Measurements from ENCODE around the gene AGBL5. TPM values are rescaled to one million over a fixed set of nuclear protein-coding genes. Genes with fewer than 3 reads are reported as not detected.

Gene AGBL5
- total and polyA plus RNA-seq, 2 of the 13 experiments (the other 11 are each of a cell fraction or from before 2014, with no cell fraction given) = 55.9 to 73.3 TPM

- ATAC-seq (no peak), FAIRE-seq (no peak), DNase-seq (ENCODE audit: low spot score) (no peak)
- ChIA-PET POLR2A (no interaction called here), CTCF (ENCODE audit: low intra/inter-chr PET ratio, low total read pairs) (no interaction called here)
- peaks cover 33% of the 10 kb centered on the region for H3K4me1 ChIP-seq (ENCODE audit: insufficient read depth, low read length)
- WGBS (ENCODE audit: low lambda C conversion rate) = 95% methylated on average over 11 of the region's 13 CpGs
- in situ Hi-C loops (cut with HindIII; ENCODE audit: extremely low pct_ligation_motif_present, low pct_unique_long_range_greater_than_20kb) (no loop called here), intact Hi-C loops (cut with micrococcal nuclease; ENCODE audit: unreplicated experiment) (no loop called here)
- no peaks in the 10 kb centered on the region for H3K27me3 ChIP-seq (ENCODE audit: control insufficient read depth in 1 of 2, insufficient read depth in 2 of 2, low read length in 2 of 2)
- peaks cover 3 to 20% of the 10 kb centered on the region in 2 experiments; a peak in 4 of 5 replicates for H3K36me3 ChIP-seq (replicated peaks in 1 of 2; ENCODE audit: control insufficient read depth in 1 of 2, insufficient read depth in 2 of 2, low read length in 2 of 2)
- no peaks in the 10 kb centered on the region for H4K20me1 ChIP-seq (ENCODE audit: insufficient read depth, low read length)
- H3K9ac ChIP-seq (ENCODE audit: insufficient read depth, low read depth, low read length) = no peak overlapping the region
- H3K27ac ChIP-seq (ENCODE audit: extremely low read length, insufficient read depth, low read length) = no peak overlapping the region
- H3K79me2 ChIP-seq (ENCODE audit: insufficient read depth, low read length) = peaks cover under 1% of the 10 kb centered on the region
- no peak overlapping the region for H2AFZ ChIP-seq (ENCODE audit: low read length)
- no peak overlapping the region for H3K4me2 ChIP-seq (ENCODE audit: low read depth, low read length)
- TF ChIP-seq NFIB (CRISPR knock-in tag; IDR thresholded peaks at IDR 0.05; ENCODE audit: borderline replicate concordance) (peak; percentile 23; the same call in 1 of the 2 replicates), HMGXB3 (CRISPR knock-in tag; IDR thresholded peaks at IDR 0.05; ENCODE audit: borderline replicate concordance) (no peak), KLF11 (CRISPR knock-in tag; IDR thresholded peaks at IDR 0.05) (no peak)
- no TSS peak for BruUV-seq (replicated peaks)
- no peak overlapping the region for H3K4me3 ChIP-seq (replicated peaks in 1 of 3; ENCODE audit: insufficient read depth in 1 of 3, low read depth in 2 of 3, low read length in 3 of 3)
- H3K9me3 ChIP-seq (ENCODE audit: low read length) = no peaks in the 10 kb centered on the region
Measured at GRCh38 chr2:27025281-27025800, 26.1 kb upstream of the AGBL5 start.

Measured in HepG2 (cell line).